HG03025 (cell line): Measurements from ENCODE around the gene APOD.

Experiments used
- ATAC-seq: cut with Tn5 transposase; IDR thresholded peaks from one replicate; pipeline ENCODE4 v1.9.1; 2021; ENCODE audit warnings: mild to moderate bottlenecking, moderate library complexity; ENCODE audit not compliant: unreplicated experiment, low FRiP score

The APOD gene

DNA sequence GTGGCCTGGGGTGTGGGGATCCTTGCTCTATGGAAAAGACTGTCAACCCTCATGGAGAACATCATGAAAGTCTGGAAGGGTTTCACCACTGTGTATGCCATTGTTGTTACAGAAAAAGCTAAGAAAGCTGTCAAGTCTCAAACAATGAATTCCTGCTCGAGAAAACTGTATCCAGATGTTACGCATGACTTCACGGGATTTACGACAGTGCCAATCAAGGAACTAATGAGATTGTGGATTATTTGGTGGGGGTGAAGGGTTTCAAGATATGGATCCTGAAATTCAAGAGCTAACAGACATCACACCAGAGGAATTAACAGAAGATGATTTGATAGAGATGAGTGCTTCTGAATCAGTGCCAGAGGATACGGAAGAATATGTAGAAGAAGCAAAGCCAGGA is 48.4 kb downstream of the APOD start:
- ATAC-seq: no peak

DNA sequence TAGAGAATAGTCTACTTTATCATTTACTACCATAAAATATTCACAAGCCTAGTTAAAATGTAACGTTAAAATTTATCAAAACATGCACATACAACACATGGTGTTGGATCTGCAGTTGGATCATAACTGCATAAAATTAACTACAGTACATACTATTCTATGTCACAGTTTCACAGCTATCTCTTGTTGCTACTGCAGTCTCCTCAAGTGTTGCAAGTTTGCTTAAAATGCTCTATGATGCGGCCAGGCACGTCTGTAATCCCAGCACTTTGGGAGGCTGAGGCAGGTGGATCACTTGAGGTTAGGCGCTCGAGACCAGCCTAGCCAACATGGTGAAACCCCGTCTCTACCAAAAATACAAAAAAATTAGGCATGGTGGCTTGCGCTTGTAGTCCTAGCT is 50.9 kb downstream of the APOD start:
- ATAC-seq: no peak

DNA sequence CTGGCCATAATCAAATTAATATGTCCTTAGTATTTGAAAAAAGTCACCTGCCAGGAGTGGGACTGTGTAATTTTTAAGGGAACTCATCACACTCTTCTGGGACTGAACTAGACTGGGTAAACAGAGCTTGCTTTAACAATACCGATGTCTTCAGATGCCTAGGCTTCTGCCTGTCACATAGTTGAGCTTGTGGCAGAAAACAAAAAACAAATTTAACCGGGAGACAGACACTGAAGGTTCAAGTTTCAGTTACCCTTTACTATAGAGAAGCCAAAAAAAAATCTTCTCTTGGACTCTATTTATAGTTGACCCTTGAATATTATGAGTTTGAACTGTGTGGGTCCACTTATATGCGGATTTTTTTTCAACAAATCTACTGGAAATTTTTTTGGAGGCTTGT is 51.4 kb downstream of the APOD start:
- ATAC-seq: no peak

DNA sequence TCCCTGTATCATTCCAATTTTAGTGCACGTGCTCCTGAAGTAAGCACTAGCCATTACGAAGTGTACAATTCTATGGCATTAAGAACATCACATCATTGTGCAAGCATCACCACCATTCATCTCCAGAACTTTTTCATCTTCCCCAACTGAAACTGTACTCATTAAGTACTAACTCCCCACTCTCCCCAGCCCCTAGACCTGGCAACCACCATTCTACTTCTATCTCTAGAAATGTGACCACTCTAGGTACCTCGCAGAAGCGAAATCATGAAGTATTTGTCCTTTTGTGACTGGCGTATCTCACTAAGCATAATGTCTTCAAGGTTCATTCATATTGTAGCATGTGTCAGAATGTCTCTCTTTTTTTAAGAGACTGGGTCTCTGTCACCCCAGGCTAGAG is 52.1 kb downstream of the APOD start:
- no peak for ATAC-seq

DNA sequence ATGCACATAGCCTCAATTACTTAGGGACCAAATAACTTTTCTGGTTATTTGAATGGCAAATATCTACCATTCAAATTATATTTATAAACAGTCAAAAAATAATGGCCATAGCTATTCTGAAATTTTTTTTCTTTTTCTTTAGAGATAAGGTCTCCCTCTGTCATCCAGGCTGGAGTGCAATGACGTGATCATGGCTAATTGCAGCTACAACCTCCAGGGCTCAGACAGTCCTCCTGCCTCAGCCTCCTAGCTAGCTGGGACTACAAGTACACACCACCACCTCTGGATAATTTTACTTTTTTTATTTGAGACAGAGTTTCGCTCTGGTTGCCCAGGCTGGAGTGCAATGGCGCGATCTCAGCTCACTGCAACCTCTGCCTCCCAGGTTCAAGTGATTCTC is 57.2 kb downstream of the APOD start:
- ATAC-seq: no peak

DNA sequence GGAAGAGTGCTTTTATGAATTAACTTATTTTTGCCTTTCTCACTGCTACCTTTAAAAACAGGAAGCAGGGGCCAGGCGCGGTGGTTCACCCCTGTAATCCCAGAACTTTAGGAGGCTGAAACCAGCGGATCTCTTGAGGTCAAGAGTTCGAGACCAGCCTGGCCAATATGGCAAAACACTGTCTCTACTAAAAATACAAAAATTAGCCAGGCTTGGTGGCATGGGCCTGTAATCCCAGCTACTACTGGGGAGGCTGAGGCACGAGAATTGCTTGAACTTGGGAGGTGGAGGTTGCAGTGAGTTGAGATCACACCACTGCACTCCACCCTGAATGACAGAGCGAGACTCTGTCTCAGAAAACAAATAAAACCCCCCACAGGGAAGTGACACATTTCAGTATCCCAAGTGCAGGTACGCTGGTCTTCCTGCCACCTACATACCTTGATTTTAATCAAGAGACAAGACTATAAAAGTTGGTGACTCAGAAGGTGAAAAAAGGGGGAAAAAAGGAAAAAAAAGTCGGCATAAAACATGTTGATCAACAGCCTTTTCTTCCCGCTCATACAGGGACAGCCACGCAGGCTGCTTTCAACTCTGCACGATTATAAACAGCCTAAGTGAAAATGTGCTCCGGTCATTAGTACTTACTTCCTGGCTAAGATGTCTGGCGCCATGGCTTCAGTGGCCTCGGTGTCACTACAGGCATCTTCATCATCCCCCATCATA is 59.4 kb downstream of the APOD start:
- no peak for ATAC-seq

DNA sequence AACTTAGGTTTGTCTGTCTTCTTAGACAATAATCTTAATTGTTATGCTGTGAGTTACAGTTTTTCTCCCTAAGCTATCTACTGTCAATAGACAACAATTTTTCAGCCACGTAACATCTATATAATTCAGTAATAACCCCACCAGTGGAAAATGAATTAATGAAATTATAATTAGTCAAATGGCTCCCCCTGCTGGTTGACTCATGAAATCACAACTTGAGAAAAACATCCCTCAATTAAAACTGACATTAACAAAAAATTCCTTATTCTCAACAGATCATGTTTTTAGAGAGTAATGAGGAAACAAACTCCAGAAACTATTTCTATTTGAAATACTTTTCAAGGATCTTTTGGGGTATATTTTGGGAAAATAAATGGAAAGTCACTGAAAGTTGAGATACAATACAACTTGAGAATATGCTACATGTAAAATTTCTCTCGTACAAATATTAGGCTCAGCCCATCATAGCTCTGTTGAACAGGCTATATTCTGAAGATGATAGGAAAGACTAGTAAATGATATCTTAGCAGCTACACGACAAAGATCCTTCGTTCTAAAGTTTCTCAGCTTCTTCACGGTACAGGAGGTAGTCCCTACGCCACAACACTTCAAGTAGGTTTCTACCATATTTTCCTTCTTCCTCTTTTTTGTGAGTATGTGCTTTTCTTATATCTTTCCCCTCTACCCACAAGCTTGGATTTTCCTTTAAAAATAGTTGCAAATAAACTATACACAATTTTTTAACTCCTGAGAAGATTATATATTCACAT is 61.3 kb downstream of the APOD start:
- no peak for ATAC-seq
